DOHH2 (cell line): ENCODE measurements around the gene RAB38.

Experiments used
- H3F3A ChIP-seq: fragments of 200-600 bp; sonication (generic), shearing (Covaris generic); 2 replicates; pipeline ENCODE4 v1.6.0; 2016; ENCODE audit warnings: antibody characterized with exemption, mild to moderate bottlenecking; ENCODE audit not compliant: control insufficient read depth, insufficient read depth
- H3K27ac ChIP-seq: fragments of 200-600 bp; sonication (generic); 2 replicates; pipeline ENCODE4 v1.5.1; 2014; ENCODE audit warnings: low read depth, mild to moderate bottlenecking, low read length, moderate library complexity
- H3K27me3 ChIP-seq: fragments of 200-600 bp; sonication (generic); 2 replicates; pipeline ENCODE4 v1.6.1; 2014; ENCODE audit warnings: mild to moderate bottlenecking, low read length, mixed read lengths; ENCODE audit not compliant: control insufficient read depth
- H3K36me3 ChIP-seq: fragments of 200-600 bp; sonication (generic); 2 replicates; pipeline ENCODE4 v1.6.1; 2014; ENCODE audit warnings: mild to moderate bottlenecking, low read length, moderate library complexity, mixed read lengths; ENCODE audit not compliant: control insufficient read depth
- H3K4me1 ChIP-seq: fragments of 200-600 bp; sonication (generic); 2 replicates; pipeline ENCODE4 v1.6.1; 2014; ENCODE audit warnings: mild to moderate bottlenecking, low read length, mixed read lengths; ENCODE audit not compliant: control insufficient read depth
- H3K4me2 ChIP-seq: fragments of 200-600 bp; sonication (generic); 2 replicates; pipeline ENCODE4 v1.6.0; 2014; ENCODE audit warnings: mild to moderate bottlenecking, low read length, moderate library complexity
- H3K4me3 ChIP-seq: fragments of 200-600 bp; sonication (generic); 2 replicates; pipeline ENCODE4 v1.5.1; 2014; ENCODE audit warnings: mild to moderate bottlenecking, low read length, mixed read lengths
- H3K79me2 ChIP-seq: fragments of 200-600 bp; sonication (generic); 2 replicates; pipeline ENCODE4 v1.6.1; 2014; ENCODE audit warnings: mild to moderate bottlenecking, low read length, mixed read lengths; ENCODE audit not compliant: control insufficient read depth
- H3K9me2 ChIP-seq: fragments of 200-600 bp; sonication (generic); replicated peaks from 2 replicates; pipeline ENCODE4 v1.6.1; 2014; ENCODE audit warnings: mild to moderate bottlenecking, low read length, mixed read lengths; ENCODE audit not compliant: control insufficient read depth
- H3K9me3 ChIP-seq: fragments of 200-600 bp; sonication (generic); 2 replicates; pipeline ENCODE4 v1.6.1; 2014; ENCODE audit warnings: antibody characterized with exemption, low read length, mixed read lengths; ENCODE audit not compliant: control insufficient read depth, insufficient read depth
- H4K20me1 ChIP-seq: fragments of 200-600 bp; sonication (generic); 2 replicates; pipeline ENCODE4 v1.6.0; 2014; ENCODE audit warnings: low read depth, mild to moderate bottlenecking, antibody characterized with exemption, low read length, moderate library complexity; ENCODE audit not compliant: control insufficient read depth, insufficient read depth
- EZH2phosphoT487 ChIP-seq: fragments of 200-600 bp; sonication (generic); IDR thresholded peaks from 2 replicates; pipeline ENCODE4 v1.6.1; 2017; ENCODE audit warnings: borderline replicate concordance, mild to moderate bottlenecking, antibody characterized with exemption, low read length, moderate library complexity, mixed read lengths
- TF ChIP-seq, protein P1 (sequence below): fragments of 200-600 bp; sonication (generic); IDR thresholded peaks from one replicate; pipeline ENCODE4 v1.5.1; 2014; ENCODE audit warnings: antibody characterized with exemption, mild to moderate bottlenecking, low read depth, low read length; ENCODE audit not compliant: poor library complexity, severe bottlenecking

RAB38 gene

DNA sequence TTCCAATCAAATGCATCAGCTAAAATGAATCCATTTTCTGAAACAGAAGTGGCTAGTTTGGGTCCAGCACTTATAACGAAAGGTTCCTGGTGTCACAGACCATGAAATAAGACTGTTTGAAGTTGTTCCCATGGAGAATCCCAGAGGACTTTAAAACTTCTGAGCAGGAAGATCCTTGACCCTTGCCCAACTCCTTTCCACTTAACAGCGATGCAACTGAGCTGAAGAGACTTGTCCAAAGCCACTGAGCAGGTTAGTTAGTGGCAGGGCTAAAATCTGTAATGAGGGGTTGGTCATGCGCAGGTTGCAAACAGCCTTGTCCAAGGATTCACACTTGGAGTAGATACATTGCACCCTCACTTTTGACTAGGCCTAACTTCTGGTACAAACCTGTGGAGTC, 1.3 kb downstream of the RAB38 start:
- Histone ChIP-seq H3K36me3 (no peaks in the 10 kb centered on the region), H3K27ac (no peak overlapping the region), H3K27me3 (no peaks in the 10 kb centered on the region), H3K4me2 (no peak overlapping the region), H4K20me1 (no peaks in the 10 kb centered on the region), H3K4me1 (no peaks in the 10 kb centered on the region), H3F3A (no peaks in the 10 kb centered on the region), H3K9me2 (no peaks in the 10 kb centered on the region), H3K79me2 (no peaks in the 10 kb centered on the region), H3K9me3 (no peaks in the 10 kb centered on the region), H3K4me3 (no peak overlapping the region)
- no peak for TF ChIP-seq EZH2phosphoT487
- TF ChIP-seq, protein P1, sequence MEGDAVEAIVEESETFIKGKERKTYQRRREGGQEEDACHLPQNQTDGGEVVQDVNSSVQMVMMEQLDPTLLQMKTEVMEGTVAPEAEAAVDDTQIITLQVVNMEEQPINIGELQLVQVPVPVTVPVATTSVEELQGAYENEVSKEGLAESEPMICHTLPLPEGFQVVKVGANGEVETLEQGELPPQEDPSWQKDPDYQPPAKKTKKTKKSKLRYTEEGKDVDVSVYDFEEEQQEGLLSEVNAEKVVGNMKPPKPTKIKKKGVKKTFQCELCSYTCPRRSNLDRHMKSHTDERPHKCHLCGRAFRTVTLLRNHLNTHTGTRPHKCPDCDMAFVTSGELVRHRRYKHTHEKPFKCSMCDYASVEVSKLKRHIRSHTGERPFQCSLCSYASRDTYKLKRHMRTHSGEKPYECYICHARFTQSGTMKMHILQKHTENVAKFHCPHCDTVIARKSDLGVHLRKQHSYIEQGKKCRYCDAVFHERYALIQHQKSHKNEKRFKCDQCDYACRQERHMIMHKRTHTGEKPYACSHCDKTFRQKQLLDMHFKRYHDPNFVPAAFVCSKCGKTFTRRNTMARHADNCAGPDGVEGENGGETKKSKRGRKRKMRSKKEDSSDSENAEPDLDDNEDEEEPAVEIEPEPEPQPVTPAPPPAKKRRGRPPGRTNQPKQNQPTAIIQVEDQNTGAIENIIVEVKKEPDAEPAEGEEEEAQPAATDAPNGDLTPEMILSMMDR = no peak

DNA sequence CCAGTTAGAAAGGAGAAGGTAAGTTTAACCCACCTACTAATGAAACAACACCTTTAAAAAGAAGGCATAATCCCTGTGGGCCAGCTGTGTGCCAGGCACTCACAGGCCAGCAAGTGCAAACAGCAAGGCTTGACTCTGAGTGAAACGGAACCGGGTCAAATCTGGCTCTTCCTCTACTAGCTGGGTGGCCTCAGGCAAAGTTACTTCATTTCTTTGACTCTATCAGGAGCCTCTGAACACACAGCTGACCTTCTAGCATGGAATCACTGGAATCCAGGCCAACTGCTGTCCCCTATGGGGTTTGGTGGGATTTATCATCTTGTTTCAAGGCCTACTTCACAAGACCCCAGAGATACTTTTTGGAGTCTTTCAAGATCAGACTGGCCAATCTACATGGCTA, 3.3 kb downstream of the RAB38 start:
- H4K20me1 ChIP-seq = no peaks in the 10 kb centered on the region
- no peaks in the 10 kb centered on the region for H3K36me3 ChIP-seq
- no peaks in the 10 kb centered on the region for H3F3A ChIP-seq

DNA sequence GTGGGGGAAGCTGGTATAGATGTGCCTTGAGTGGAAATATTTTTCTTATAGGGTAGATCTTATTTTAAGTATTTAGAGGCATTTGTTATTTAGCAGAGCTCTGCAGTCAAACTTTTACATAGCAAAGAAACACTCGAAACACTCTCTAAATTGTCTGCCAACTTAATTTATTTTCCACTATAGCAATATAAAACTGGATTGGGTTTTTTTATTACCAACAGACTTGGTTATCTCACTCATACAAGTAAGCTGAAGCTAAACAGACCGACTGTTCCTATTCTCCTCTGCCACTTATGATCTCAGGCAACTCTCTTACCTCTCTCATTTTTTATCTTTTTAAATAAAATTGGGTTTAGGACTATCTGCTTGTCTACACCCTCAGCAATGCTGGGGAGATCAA, 4.6 kb downstream of the RAB38 start:
- Histone ChIP-seq H3K9me2 (no peaks in the 10 kb centered on the region), H3K27me3 (no peaks in the 10 kb centered on the region), H3K79me2 (no peaks in the 10 kb centered on the region), H3K4me1 (no peaks in the 10 kb centered on the region), H3F3A (no peaks in the 10 kb centered on the region), H3K36me3 (no peaks in the 10 kb centered on the region), H4K20me1 (no peaks in the 10 kb centered on the region), H3K27ac (no peak overlapping the region), H3K4me3 (no peak overlapping the region), H3K4me2 (no peak overlapping the region), H3K9me3 (no peaks in the 10 kb centered on the region)
- TF ChIP-seq, protein P1 = no peak
- TF ChIP-seq EZH2phosphoT487 = no peak

More for the DNA sequence above, 3.3 kb downstream of the RAB38 start:
- Histone ChIP-seq H3K4me1 (no peaks in the 10 kb centered on the region), H3K79me2 (no peaks in the 10 kb centered on the region), H3K27ac (no peak overlapping the region), H3K4me3 (no peak overlapping the region), H3K27me3 (no peaks in the 10 kb centered on the region), H3K4me2 (no peak overlapping the region), H3K9me2 (no peaks in the 10 kb centered on the region), H3K9me3 (no peaks in the 10 kb centered on the region)
- TF ChIP-seq EZH2phosphoT487 = no peak
- TF ChIP-seq, protein P1 = no peak

DNA sequence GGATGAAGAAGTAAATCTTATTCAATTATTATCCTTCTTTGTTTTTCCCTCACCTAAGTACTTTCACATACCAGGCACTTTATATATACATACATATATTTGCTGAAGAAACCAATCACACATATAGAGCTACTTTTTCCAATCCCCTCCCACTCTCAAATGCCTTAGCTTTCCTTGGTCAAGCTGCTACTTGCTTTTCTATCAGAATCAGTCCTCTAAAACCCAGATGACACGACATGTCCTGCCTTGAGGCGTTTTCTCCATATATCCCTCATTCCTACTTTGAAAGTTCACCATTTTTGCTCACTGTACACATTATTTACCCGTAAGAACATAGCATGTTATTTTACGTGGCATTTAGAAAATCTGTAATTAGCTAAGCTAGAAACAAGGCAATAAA, 5.4 kb downstream of the RAB38 start:
- no peaks in the 10 kb centered on the region for H4K20me1 ChIP-seq
- H3K27ac ChIP-seq = no peak overlapping the region
- H3K4me1 ChIP-seq = no peaks in the 10 kb centered on the region
- H3F3A ChIP-seq = no peaks in the 10 kb centered on the region
- TF ChIP-seq, protein P1 = no peak
- TF ChIP-seq EZH2phosphoT487 = no peak
- H3K9me3 ChIP-seq = no peaks in the 10 kb centered on the region
- H3K27me3 ChIP-seq = no peaks in the 10 kb centered on the region
- H3K9me2 ChIP-seq = no peaks in the 10 kb centered on the region
- no peak overlapping the region for H3K4me3 ChIP-seq
- no peaks in the 10 kb centered on the region for H3K79me2 ChIP-seq
- H3K4me2 ChIP-seq = no peak overlapping the region
- H3K36me3 ChIP-seq = no peaks in the 10 kb centered on the region
